GM21737 (cell line): ENCODE data around the gene MEF2C.

Source experiments
- ATAC-seq: cut with Tn5 transposase; IDR thresholded peaks from one replicate; pipeline ENCODE4 v1.9.1; 2021; ENCODE audit warnings: mild to moderate bottlenecking, moderate library complexity; ENCODE audit not compliant: unreplicated experiment

Gene MEF2C

GRCh38 chr5:88677943-88678769, 204.8 kb downstream of the MEF2C start:
- ATAC-seq: no peak

GRCh38 chr5:88677376-88677895, 205.5 kb downstream of the MEF2C start:
- no peak for ATAC-seq

GRCh38 chr5:88676637-88677375, 206.2 kb downstream of the MEF2C start:
- no peak for ATAC-seq

GRCh38 chr5:88675708-88676636, 207.0 kb downstream of the MEF2C start:
- ATAC-seq: peak; percentile 36

- ATAC-seq: peak; percentile 12
These were observed 207.7 kb downstream of the MEF2C start for GRCh38 chr5:88675168-88675707.

GRCh38 chr5:88674356-88675167, 208.4 kb downstream of the MEF2C start:
- ATAC-seq: peak; percentile 65

GRCh38 chr5:88673253-88674105, 209.5 kb downstream of the MEF2C start:
- no peak for ATAC-seq

GRCh38 chr5:88672644-88673252, 210.2 kb downstream of the MEF2C start:
- ATAC-seq: no peak

- ATAC-seq: no peak
These were observed 211.2 kb downstream of the MEF2C start for GRCh38 chr5:88671505-88672499.

- no peak for ATAC-seq
These were observed 211.9 kb downstream of the MEF2C start for GRCh38 chr5:88671106-88671504.

GRCh38 chr5:88670461-88670860, 212.5 kb downstream of the MEF2C start:
- no peak for ATAC-seq

- ATAC-seq: no peak
These were observed 213.5 kb downstream of the MEF2C start for GRCh38 chr5:88669371-88670050.

- no peak for ATAC-seq
These were observed 215.3 kb downstream of the MEF2C start for GRCh38 chr5:88667496-88668201.
